GM19372 (cell line): ENCODE measurements around the gene TEX2.

Experiments
- ATAC-seq: cut with Tn5 transposase; IDR thresholded peaks from one replicate; pipeline ENCODE4 v1.9.1; 2021; ENCODE audit warnings: mild to moderate bottlenecking, low read depth, moderate library complexity; ENCODE audit not compliant: unreplicated experiment

Gene TEX2

DNA sequence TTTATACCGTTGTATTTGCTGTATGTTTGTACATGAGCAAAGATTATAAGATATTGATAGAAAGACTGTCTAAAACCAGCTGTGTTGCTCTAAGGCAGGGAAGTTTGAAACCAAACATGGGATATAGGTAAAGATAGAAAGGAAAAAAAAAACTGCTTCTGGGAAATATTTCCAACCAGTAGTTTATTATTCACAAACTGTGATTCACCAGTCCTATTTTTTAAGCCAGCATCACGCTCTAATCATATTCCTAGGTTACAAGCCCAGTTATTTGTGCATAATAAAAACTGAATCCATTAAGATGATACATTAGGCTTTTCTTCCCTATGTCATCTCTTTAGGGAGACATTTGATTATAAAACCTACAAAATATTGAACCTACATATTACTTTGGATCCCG, 137.1 kb downstream of the TEX2 start:
- ATAC-seq = no peak

DNA sequence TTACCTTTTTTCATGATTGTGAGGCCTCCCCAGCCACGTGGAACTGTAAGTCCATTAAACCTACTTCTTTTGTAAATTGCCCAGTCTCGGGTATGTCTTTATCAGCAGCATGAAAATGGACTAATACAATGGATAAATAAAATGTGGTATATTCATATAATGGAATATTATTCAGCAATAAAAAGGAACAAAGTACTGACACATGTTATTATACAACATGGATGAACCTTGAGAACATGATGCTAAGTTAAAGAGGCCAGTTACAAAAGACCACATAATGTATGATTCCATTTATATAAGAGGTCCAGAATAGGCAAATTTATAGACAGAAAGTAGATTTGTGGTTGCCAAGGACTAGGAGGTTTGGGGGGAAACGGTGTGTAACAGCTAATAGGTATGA, 138.5 kb downstream of the TEX2 start:
- no peak for ATAC-seq

DNA sequence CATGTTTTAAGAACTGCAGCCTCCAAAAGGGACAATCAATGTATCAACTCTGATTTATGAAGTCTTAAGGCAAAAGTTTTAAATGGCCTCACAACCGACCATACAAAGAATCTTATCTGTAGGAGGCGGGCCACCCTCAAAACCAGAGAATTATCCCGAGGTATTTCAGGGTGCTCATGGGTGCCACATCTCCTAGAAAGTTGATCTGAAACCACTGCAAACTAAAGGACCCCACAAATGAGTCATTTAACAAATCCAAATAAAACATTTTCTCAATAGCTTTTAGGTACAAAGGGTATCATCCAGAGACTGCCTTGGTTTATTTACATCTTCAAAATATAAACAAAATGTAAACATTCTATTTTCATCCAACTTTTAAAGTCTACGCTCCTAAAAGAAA, 139.9 kb downstream of the TEX2 start:
- no peak for ATAC-seq

DNA sequence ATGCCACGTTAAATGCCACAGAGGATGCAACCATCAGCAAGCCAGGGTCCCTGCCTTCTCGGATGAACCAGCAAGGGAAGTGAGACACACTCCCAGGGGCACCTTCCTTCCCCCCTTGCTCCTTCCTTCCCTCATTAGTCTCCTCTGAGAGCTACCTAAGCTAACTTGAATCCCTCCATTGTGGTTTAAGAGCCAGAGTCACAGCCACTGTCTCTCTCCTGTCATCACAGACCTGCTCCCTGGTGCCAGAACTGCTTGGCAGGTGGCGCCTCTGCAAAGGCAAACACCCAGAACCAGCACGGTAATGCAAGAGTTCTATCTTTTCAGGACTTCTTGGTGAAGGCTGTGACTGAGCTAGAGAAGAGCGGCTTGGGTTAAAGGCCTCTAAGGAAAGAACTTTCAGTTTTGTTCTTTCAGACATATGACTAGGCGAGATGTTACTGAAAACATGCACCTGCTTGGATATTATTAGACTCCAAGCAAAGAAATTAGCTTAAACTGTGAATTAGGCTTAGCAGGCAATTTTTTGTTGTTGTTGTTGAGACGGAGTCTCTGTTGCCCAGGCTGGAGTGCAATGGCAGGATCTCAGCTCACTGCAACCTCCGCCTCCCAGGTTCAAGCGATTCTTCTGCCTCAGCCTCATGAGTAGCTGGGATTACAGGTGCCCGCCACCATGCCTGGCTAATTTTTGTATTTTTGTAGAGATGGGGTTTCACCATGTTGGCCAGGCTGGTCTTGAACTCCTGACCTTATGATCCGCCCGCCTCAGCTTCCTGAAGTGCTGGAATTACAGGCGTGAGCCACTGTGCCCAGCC, 141.9 kb downstream of the TEX2 start:
- peak; percentile 75 for ATAC-seq

DNA sequence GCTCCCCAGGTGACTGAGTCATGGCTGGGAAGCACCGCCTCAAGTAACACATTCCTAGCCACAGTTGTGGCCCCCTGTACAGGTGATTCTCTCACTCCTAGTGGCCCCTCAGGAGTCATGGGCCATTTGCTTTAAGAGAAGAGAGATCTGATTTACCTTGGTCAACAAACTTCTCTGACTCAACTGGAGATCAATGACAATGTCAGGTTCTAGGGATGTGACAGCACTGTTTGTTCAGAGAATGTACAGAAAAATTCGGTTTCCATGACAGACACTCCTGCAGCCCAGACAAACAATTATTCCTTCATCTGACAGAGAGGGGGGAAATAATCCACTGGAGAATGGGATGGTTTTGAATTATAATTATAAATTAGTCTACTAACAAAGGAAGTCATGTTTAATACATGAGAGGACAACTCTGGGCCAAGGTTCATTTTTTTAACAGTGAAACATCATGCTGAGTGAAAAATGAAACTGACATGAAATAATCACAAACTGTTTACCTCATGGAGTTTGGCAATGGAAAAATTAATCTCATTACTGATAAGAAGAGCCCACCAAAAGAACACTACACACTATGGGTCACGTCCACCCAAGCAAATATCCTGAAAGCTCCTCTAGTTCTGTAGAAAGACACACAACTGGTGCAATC, 142.8 kb downstream of the TEX2 start:
- ATAC-seq = no peak

DNA sequence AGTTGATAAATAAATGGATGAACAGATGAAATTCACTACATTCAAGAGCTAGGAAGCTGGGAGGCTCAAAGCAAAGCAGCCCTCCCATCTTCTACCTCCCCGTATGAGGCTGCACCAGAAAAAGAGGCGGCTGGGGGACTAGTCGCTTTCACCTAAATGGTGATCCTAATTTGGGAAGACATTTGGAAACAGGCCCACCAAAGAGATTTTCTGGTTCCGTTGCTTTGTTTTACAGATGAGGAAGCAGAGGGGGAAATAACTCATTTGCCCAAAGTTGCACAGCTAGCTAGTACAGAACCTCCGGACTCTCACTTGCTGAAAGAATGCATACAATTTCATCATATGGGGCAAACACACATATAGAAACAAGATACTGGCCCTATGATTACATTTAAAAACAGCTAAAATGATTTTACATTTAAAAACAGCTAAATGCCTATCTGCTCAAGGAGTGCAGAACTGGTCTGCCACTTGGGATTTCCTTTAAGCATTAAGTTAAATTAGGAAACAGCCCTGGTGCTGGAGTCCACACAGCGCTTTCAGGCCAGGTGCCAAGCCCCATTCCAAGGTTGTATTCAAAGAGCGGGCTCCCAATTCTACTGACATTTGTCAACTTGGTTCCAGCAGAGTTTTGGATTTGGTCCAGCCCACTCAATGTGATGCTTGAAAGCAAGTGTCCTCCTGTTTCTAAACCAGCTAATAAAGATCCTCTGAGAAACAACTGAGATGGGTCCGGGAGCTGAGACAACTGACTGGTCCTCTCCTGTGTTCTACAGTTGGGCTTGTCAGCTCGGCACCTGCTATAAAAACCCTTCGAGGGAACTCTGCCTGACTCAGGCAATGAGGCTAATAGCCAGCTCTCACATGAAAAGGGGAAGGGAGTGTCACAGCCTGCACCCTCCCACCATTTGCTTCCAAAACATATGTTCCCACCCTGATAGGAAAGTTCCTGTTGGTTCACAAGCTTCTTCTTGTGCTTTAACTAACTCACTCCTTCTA, 144.8 kb downstream of the TEX2 start:
- no peak for ATAC-seq

DNA sequence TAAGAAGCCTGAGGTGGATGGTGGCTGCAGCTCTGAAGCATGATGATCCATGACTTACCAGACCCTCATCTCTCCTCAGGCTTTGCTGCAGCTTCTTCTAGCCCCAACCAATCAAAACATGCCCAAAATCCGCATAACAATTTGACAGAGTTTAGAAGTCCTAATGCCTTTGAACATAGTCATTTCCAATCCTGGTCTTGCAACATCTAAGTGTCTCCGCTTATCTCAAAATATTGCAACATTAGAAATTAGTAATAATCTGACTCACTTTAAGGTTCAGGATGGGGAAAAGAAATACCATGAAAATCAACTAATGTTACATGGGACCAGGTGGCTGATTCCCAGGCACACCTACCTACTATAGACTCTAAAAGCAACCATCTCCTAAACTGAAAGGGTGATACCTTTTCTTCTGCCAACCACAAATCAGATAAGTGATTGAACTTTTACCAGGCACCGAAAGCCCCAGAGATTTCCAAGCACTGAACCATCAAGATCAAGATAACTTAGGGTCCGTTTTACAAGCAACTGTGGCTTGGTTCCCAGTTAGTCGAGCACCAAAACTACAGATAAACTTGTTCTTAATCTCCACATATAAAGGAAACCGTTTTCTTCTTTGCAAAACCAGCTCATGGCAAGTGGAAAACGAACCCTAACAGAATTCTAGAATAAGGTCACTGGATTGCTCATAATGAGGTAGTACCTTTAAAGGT, 147.1 kb downstream of the TEX2 start:
- ATAC-seq = no peak

DNA sequence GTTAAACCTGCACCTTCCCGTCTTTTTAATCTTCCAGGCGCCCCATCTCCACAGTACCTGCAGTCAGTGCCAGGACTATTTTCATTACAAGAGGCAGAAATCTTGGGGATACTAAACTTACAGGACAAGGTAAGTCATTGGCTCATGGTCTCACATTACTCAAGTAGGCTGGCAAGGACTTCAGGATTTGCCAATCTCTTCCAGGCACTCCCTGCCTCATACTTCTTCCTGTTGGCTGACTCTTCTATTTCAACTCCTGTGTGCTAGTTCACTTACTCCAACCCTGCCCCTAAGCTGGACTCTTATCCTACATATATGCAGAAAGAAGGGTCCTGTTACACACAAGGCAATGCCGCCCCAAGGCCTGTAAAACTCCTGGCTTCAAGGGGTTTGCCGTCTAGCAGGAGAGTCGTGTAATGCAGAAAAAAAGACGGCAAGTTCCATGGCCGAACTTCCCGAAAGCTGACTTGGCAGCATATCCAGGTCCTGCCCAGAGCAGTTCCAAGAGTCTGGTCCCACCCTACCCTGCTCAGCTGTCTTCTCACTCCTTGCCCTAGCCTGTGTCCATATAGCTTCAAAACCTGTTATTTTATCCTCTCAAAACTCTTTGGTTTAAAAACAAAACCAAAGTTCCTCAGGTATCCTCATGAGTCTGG, 147.9 kb downstream of the TEX2 start:
- ATAC-seq = no peak

DNA sequence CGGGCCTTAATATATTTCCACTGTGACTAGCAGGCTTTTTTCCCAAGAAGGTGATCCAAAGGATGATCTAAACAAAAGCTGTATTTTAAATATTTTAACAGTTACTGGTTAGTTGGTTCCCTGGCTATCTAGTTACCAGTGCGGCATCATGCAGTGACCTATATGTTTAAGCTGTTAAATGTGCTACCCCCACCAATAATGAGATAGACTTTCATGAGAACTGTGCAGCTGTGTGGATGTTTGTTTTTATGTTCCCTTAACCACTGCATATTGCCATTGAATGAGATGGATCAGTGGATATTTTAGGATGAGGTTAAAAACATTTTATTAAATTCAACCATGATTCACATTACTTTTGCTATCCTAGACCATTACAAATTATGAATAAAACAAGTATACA, 150.1 kb downstream of the TEX2 start:
- no peak for ATAC-seq

DNA sequence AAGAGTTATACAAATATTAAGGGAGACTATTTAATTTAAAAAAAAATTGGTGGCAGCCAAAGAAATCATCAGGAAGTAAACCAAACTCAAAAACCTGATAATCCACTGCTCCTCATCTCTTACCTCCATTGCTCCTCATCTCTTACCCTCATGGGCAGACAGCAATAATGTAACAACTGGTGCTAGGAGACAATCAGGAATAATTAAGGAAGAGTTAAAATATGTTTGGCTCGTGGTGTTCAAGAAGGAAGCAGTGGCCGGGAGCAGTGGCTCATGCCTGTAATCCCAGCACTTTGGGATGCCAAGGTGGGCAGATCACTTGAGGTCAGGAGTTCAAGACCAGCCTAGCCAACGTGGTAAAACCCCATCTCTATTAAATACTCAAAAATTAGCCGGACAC, 151.2 kb downstream of the TEX2 start:
- no peak for ATAC-seq

DNA sequence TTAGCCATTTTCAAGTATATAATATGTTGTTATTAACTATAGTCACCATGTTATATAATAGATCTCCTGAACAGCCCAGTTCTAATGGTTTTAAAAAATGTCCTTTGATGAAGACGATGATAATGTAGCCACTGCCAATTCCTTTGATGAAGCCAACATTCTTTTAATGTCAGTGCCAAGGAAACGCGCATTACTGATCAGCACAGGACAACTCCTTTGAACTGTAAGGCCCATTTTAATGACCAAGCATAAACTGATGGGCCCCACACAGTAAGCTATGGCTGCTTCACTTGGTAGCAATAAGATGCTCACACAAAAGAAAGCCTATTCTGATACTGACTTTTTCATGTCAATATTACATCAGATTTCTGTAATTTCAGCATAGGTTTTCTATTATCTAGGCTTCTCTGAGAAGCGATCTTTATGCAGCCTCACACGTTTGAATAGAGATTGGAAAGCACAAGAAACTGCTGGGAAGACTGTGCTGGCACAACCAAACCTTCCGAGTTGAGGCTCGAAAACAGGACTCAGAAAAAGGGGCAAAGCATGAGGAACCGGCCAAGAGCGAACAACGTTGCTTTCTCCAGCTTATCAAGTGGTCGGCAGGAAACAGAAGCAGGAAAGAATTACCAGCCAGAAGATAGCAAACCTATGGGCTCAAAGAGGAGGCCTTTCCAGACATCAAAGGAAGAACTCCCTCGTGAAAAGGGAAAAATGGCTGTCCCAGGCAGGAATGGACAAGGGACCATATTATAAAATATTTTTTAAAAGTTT, 152.5 kb downstream of the TEX2 start:
- ATAC-seq = no peak

DNA sequence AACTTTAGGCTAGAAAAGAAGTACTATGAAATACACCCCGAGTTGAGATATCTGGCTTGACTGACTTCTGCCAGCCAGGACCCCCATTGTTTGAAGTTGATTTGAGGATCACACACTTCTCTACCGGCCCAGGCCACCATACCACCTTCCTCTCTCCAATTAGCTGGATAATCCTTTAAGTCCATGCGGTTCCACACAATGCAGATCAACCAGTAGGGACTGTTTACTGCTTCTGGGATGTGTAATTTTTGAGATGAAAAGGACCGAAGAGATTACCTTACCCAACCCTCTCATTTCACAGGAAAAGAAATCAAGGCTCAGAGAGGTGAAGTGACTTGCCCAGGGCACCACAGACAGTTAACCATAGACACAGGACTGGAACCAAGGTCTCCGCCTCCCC, 153.7 kb downstream of the TEX2 start:
- no peak for ATAC-seq

DNA sequence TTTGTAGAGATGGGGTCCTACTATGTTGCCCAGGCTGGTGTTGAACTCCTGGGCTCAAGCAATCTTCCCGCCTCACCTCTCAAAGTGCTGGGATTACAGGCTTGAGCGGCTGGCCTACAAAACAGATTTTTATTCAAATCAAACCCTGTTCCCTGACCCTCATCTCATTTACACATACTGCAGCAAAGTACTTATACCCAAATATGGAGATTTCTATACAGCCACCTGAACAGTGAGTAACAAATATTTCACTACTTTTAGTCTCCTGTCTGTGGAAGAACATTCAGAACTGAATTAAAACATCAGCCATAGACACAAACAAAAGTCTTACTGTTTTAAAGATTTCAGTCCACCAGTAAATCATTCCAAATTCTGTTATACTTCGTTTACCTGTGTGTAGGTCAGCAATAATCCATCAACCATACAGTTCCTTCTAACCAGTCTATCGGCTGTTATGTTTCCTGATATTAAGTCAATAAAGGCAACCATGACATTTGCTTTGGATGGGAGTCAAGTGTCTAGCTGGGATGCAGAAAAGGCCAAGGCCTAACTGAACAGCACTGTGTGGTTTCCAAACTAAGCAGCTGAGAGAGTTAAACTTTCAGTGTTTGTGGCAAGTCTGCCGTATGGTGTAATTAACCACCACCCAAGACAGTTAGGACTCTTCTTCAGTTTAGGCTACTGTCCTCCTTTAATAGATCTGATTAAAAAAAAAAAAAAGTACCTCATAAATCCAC, 155.4 kb downstream of the TEX2 start:
- ATAC-seq = no peak

DNA sequence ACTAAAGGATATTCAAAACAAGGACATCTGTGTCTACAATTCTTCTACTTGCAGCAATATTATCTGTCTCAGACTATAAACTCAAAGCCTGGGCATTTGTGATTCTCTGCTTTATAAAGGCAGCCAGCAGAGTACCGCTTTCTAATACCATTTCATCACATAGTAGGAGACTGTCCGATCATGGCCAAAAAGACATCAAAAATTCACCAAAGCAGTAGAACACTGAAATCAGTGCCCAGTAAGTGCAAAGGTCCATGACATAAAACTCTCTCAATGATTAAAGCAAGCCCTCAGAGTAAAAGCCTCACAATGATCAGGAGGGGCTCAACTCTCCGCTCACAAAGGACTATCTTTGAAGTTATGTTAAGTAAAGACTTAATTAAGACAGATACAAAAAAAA, 156.1 kb downstream of the TEX2 start:
- ATAC-seq = no peak

DNA sequence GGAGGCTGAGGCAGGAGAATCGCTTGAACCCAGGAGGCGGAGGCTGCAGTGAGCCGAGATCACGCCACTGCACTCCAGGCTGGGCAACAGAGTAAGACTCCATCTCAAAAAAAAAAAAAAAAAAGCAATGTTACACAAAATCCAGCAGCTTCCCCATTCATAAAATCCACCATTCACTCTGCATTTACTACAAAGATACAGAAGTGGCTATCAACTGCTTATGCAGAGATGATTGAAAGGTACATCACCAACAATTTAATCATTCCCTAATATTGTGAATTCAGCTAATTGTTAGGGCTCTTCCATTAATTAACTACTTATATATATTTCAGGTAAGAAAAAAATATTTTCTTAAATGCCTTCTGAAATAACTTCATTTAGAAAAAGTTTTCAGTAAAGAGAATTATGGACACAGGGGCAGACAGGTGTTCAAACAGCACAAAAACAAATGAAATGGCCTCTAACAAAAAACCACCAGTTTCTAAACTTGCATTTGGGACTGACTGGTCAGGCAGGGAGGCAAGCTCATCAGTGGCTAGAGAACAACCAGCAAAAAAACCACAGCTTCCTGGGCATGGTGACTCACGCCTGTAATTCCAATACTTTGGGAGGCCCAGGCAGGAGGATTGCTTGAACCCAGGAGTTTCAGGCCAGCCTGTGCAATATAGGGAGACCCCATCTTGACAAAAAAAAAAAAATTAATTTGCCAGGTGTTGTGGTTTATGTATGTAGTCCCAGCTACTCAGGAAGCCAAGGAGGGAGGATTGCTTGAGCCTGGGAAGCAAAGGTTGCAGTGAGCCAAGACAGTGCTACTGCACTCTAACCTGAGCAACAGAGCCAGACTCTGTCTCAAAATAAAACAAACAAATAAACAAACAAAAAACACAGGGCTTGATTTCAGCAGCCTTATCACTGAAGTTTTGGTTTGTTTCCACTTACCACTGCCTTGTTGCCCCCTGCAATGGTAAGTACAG, 159.4 kb downstream of the TEX2 start:
- ATAC-seq = no peak

DNA sequence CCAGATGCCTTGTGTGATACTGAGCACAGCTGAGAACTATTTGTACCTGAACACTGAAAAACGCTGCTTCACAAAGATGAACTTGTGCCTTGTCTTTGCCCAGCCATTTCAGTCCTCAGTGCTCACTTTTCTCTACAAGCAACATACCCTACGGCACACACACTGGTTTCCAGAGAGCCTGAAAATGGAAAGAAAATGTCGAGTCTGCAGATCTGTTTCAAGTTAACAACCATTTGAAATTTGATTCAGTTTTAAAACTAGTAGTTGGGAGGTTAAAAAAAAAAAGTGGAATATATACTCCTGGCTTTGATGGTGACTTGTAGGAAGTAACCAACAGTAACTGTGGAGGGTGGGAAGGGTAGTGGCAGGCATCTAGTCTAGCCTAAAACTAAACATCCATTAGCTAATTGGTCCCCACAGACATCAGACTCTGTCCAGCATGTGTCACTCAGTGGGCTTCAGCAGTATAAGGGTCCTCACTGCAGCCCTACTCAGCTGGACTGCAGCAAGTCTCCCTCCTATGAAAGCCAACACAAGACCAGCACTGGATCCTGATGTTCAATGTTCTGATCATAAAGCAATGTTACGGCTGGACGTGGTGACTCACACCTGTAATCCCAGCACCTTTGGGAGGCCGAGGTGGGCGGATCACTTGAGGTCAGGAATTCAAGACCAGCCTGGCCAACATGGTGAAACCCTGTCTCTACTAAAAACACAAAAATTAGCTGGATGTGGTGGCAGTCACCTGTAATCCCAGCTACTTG, 160.3 kb downstream of the TEX2 start:
- ATAC-seq = no peak

DNA sequence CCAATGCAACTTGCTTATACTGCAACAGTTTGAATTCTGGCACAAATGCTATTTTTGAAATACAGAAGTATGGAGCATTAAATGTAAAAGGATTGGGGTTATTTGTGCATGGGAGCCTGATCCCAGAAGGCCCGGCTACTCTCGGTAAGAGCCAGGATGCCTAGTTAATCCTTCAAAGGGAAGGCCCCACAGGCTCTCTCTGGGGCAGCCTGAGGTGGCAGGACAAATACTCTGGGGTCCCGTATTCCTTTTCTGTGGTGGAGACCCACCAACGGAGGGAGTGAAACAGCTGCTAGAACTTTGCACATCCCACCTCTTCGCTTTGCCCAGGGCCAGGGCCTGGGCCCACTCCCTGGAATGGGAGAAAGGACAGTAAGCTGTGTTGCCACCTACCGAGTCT, 163.5 kb downstream of the TEX2 start:
- no peak for ATAC-seq
